Urothelium cell line (cell line): ENCODE data around the gene CKLF.

Experiments used
- DNase-seq: peaks from one replicate; pipeline ENCODE4 v3.0.0; 2011; ENCODE audit warnings: low spot score, mixed read lengths
- FAIRE-seq: peaks from 2 replicates; lab custom pipeline; 2011; peaks lifted over from hg19 to GRCh38; lab: Jason Lieb, UNC

The CKLF gene

GRCh38 chr16:66516808-66517585 lies 35.4 kb upstream of the CKLF start:
- peak; percentile 95 for DNase-seq
- peak; percentile 53 for FAIRE-seq

DNA sequence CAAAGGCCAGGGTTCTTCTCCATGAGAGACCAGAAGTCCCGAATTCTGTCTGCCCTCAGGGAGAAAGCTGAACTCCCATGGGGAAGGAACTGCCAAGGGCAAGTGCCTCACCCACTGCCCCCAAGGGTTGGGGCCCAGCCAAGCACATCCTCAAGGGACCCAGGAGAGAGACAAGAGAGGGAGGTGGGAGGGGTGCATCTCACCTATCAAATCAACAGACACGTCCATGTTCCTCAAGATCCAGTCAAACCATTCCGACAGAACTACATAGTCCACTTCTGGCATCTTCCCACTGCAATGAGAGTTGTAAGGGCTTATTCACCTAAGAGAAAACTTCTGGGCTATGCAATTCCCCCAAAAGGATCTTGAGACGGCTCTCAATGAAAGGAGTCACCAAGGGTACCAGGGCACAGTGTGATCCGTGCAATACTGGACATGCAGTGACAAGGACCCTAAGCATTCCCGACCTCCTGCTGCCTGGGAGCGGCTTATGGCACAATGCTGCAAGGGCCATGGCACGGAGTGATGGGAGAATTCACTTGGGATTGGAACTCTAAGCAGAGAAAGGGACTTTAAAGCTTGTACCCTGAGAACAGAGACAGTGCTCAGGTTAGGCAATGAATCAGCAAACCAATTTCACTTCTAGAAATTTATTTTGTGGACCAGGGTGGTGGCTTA lies 34.7 kb upstream of the CKLF start:
- DNase-seq (no peak), FAIRE-seq (no peak)

GRCh38 chr16:66519482-66520373 lies 32.6 kb upstream of the CKLF start:
- FAIRE-seq (no peak), DNase-seq (no peak)

DNA sequence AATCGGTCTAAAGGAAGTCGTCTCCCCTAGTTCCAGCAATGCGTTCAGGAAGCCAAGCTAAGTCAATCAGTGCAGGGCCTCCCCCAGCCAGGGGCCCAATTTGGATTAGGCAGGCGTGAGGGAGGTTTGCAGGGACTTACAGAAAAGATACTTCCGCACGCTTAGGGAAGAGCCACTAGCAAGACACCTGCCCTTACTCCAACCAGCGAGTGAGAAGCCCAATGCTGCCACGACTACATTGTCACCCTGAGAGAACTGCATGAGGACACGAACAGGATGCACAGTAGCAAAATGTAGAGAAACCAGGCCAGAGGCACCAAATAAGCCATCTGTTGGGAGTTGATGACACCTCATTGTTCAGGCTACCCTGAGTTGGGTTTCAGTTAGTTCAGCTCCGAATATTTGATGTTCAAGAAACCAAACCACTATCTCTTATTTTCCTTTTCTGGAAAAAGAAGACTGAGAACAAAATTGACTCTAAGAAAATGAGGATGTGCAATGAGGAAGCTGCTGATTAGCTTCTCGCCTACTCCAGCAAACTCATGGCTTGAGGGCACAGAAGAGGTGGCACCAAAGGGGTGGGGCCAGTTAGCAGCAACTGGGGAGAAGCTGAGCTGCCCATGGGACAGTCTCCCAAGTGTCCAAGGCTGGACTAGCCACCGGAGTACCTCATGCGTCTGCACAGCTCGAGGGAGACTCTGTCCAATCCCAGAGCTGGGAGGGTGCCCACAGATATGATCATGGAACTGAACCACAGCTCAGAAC lies 31.8 kb upstream of the CKLF start:
- FAIRE-seq (no peak), DNase-seq (no peak)

DNA sequence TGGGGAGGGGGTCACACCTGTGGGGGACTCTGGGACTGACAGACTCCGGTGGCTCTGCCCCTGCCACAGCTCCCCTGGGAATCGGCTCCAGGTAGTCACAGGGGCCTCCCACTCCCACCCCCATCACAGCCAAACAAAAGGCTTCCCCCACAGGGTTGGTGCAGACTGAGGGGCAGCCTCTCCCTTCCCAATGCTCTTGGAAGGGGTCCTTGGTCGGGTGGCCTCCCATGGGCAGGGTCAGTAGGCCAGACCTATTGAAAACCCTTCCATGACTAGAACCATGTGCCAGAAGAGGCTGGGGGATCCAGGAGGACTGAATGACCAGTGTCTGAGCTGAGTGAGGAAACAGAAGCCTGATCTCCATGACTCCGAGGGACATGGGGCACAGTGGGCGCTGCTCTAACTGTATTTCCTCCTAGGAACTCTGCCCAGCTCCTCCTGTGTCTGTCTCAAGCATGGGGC lies 31.1 kb upstream of the CKLF start:
- DNase-seq (no peak), FAIRE-seq (no peak)

DNA sequence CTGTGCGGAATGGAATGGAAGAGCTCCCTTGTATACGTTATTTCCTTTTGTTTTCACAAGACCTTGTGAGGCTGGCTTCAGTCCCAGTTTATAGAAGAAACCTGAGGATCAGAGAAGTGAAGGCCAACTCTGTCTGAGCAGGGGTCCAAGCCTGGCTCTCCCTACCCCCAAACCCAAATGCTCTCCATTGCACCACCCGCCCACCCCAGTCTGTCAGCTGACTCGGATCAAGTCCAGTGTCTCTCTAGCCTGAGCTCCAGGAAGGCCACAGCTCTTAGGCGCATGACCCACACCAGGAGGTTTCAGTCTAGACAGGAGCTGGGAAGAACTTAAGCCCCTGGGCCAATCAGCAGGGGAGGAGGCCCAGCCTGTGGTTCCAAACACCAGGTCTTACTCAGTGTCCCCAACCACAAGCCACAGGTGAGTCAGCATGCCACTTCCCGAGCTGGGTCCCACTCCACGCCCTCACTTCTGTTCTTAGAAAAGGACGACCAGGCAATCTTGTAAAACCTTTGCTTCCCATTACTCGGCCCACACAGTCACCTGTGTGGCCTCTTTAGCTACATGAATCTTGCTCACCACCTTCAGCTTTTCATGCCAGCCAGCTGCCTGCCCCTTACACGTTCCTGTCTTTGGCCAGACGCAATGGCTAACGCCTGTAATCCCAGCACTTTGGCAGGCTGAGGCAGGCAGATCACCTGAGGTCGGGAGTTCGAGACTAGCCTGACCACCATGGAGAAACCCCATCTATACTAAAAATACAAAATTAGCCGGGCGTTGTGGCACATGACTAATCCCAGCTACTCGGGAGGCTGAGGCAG lies 30.2 kb upstream of the CKLF start:
- peak; percentile 87 for DNase-seq

DNA sequence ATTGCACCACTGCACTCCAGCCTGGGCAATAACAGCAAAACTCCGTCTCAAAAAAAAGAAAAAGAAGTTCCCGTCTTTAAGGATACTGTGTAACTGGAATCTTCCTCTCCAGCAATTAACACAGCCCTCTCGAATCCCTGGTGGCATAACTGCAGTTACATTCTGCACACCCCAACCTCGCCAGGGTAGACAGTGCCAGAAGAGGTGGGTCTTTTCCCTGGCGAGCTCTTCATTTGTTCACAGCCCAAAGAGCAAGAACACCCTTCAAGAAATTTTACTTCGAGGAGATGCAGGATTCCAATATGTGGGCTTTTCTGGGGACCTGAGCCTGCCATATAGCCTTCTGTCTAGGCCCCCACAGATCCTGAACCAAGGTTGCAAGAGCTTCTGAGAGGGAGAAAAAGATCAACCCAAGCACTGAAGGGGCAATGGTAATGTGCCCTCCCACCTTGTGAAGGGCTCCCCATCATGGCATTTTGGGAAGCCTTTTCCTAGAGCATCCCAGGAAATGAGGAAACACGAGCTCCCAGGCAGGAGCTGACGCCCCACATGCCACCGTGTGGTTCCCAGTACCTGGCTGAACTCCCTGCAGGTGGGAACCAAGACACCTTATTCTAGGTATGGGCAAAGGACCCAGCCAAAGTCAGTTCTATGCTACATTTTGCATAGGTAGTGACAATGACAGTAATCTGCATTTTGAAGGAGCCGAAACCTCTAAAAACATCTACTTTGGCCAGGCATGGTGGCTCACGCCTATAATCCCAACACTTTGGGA lies 29.4 kb upstream of the CKLF start:
- no peak for FAIRE-seq
- DNase-seq = no peak

More for the DNA sequence above, 30.2 kb upstream of the CKLF start:
- FAIRE-seq = no peak

- no peak for DNase-seq
- FAIRE-seq = no peak
Observed at GRCh38 chr16:66523861-66524354, 28.5 kb upstream of the CKLF start.

DNA sequence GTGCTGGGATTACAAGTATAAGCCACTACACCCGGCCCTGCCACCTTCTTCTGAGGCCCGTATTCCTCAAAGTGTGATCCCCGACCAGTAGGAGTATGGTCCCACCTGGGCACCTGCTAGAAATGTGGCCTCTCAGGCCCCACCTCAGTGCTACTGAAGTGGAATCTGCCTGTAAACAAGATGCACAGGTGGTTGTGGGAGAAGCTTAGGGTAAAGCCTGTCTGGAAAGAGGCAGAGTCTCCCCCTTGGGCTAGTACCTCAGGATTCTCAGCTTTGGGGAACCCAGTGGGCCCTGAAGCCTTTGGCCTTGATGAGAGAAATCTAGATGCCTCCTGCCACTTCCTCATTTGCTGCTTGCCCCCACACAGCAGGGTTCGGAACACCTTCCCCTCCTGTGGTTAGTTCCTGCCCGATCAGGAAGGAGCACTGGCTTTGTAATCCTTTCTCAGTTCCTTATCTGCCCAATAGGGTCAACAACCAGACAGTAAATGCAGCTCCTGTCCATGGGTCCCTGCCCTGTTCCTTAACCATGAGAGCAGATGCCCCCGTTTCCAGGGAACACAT lies 27.7 kb upstream of the CKLF start:
- DNase-seq (no peak), FAIRE-seq (no peak)

DNA sequence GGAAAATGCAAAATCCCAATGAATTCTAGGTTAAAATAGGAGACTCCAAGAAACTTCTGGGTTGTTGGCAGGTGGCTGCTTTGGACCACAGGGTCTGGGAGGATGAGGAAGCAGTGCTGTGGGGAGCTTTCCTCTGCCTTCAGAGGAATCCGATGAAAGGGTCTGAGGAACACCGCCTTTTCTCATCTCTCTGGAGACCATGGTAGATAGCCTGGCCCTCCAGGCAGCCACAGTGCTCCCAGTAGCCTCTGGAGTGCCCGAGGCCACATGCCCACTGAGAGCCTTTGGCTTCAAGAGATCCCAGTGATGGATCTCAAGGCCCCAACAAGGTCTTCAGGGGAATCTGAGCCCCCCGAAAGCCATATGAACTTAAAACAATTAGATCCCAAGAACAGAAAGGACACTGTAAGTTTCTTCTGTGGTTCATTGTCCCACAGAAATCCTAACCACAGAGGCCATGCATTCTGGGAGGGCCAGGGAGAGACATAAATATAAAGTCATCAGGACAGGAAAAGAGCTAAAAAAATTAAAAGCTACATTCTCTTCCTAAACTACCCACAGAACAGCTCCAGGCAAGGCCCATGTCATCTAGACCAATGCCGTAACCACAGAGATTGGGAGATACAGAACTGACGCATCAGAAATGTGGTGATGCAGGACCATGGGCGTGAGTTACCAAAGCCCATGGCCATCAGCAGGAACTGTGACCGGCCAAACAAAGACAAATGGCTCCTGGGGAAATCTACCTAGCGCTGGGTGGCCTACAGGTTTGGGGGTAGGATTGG lies 26.8 kb upstream of the CKLF start:
- DNase-seq (no peak), FAIRE-seq (no peak)

DNA sequence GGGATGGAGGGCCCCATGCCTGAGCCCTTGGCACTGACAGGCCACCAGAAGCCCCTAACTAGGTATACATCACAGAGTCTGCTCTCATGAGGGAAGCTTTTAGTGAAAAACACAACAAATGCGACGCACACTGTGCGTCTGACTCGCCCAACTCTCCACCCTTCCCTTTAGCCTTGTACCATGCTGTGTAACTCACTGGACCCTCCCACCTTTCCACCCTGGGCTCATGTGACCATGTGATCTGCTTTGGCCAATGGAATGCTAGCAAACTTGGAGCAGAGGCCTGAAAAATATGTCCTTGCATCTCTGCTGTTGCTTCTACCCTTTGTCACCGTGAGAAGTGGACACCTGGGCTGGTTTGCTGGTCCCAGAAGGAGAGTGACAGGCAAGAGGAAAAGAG lies 24.1 kb upstream of the CKLF start:
- no peak for FAIRE-seq
- no peak for DNase-seq

DNA sequence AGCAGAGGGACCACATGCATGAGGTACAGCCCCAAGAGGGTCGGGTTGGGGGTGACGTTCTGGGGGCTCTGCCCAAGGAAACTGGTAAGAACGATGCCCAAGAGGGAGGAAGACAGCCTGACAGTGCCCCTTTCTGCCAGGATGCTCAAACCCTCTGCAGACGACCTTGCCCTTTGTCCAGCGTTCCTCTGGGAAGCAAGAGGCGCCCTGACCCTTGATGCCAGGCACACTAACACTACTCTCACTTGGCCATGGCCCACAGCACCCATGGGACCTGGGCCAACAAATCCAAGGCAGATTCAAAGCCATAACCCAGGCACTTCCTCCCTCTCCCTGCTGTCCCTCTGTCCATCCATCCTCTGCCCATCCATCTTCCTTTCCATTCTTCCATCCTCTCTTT lies 22.9 kb upstream of the CKLF start:
- FAIRE-seq = no peak
- no peak for DNase-seq

DNA sequence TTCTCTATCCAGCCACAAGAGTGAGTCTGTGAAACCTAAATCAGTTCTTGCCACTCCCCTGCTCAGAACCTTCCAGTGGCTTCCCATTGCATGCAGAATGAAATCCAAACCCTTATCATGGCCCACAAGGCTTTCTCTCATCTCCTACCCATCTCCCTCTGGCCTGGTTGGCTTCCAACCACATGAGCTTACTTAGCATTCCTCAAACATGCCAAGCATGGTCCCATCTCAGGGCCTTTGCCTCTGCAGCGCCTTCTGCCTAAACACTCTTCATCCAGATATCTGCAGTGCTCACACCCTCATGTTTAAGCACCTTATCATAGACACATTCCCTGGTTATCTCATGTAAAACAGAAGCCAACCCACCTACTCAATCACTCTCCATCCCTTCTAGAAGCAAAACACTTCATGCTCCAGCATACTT lies 18.0 kb upstream of the CKLF start:
- DNase-seq = no peak

DNA sequence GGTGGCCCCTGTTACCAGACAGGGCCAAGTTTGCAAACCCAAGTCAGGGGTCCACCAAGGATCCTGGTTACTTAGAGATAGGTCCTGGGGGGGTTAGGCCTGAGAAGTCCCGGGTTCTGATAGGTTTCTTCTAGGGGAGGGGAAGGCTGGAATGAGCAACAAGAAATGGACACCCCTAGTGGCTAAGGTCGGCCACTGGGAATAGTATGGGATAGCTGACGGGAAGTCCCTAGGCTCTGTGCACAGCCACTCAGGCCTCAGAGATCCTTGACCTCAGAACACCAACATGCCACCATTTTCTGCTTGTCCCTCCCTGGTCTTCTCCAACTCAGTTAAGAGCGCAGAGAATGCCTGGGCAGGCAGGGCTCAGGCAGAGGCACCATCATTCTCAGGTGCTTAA lies 15.9 kb upstream of the CKLF start:
- DNase-seq (no peak), FAIRE-seq (no peak)

More for the DNA sequence above, 18.0 kb upstream of the CKLF start:
- no peak for FAIRE-seq

DNA sequence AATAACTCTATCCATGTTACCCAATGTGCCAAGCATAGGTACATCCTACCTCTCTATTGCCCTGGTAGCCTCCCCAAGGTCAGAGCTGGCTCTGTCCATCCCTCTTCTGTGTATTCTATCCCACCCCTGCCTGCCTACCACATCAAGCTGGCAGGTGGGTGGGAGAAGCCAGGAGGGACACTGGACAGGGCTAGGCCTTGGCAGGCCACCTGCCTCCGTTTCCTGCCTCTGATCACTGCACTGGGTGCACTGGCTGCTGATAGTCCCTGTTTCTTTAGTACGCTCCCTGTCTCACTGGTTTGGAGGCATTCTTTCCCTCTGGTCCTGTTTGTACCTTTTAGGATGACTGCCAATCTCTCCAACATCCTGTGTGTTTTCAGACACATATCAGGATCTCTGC lies 15.1 kb upstream of the CKLF start:
- FAIRE-seq = no peak
- no peak for DNase-seq

DNA sequence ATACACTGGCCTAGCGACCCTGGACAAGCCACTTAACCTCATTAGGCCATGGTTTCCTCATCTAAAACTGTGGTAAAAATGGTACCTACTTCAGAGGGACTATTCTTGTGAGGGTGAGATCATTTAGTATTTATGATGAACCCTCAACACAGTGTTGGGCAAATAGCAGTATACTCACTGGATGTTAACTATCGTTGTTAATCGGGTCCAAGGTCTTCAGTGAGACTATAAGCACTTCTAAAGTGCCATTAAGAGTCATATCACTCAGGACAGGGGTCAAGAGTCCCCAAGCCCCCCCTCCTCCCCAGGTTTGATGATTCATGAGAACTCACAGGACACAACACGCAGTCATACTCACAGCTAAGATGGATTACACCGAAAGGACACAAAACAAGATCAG lies 13.5 kb upstream of the CKLF start:
- DNase-seq = no peak
- FAIRE-seq = peak; percentile 23

DNA sequence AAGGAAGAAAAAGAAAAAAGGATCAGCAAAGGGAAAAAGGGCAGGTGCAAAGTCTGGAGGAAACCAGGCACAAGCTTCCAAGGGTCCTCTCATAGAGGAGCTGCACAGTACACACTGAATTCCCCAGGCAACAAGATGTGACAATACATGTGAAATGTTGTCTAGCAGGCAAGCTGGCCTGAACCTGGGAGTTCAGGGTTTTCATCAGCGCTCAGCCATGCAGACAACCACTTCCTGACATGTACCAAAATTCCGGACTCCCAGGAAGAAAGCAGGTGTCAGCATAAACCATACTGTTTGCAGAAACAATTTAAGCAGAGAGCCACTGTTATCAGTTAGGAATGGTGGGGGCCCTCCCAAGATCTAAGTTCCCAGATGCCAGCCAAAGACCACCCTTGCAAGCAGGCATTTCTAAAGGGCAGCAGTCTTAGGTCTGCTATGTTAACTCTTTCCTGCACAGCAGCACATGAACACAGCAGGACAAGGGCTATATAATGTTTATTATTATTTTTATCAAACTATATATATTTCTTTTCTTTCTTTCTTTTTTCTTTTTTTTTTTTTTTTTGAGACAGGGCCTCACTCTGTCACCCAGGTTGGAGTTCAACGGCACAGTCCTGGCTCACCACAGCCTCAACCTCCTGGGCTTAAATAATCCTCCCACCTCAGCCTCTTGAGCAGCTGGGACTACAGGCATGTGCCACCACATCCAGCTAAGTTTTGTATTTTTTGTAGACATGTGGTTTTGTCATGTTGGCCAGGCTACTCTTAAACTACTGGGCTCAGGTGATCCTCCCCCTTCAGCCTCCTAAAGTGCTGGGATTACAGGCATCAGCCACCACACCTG lies 12.5 kb upstream of the CKLF start:
- no peak for FAIRE-seq
- DNase-seq = no peak
